ENCODE data around the gene CHID1. TPM values are rescaled to one million over a fixed set of nuclear protein-coding genes. Genes with fewer than 3 reads are reported as not detected.

CHID1 gene
- total and polyA plus RNA-seq, 7 experiments from 2014 or later: 30.8 to 61.0 (median 55.3) TPM

- DNase-seq: no peak
- Histone ChIP-seq H3K27me3 (ENCODE audit: control insufficient read depth in 2 of 2, insufficient read depth in 2 of 2, low read length in 2 of 2) (peaks cover 0 to 4% of the 10 kb centered on the region in 2 donors), H3K4me1 (ENCODE audit: control insufficient read depth in 2 of 2, insufficient read depth in 2 of 2, low read length in 2 of 2) (peaks cover 6 to 25% of the 10 kb centered on the region in 2 donors), H3K27ac (ENCODE audit: low read depth, low read length) (no peak overlapping the region), H3K9me3 (ENCODE audit: control insufficient read depth in 2 of 3, low read length in 3 of 3) (no peaks in the 10 kb centered on the region), H3K4me3 (ENCODE audit: low read length) (no peak overlapping the region), H3K36me3 (ENCODE audit: control insufficient read depth in 2 of 3, insufficient read depth in 3 of 3, low read length in 3 of 3) (peaks cover 0 to 27% (median 0%) of the 10 kb centered on the region in 3 experiments)
- peaks cover 4 to 30% (median 9%) of the 10 kb centered on the region in 5 donors for H3K27me3 Mint-ChIP-seq
- H3K9me3 Mint-ChIP-seq: no peaks in the 10 kb centered on the region
- peak overlapping the region in 2 of 9 donors; percentile 23 to 56 for H3K27ac Mint-ChIP-seq
- ChIA-PET CTCF (interaction anchor here (0.7 kb wide), 1 partner anchor 519 kb away, joined by 3 read pairs; no protein-coding TSS in a partner anchor), POLR2A (interaction anchor here (0.5 to 2.1 kb wide), 5 partner anchors 8 to 153 kb away, joined by 3 to 11 read pairs (median 5); partner anchors contain the start of genes PNPLA2, POLR2L, RPLP2 and TSPAN4)
- ATAC-seq: no peak
- H3K36me3 Mint-ChIP-seq: peaks cover 0 to 4% (median 0%) of the 10 kb centered on the region in 5 donors
- intact Hi-C loops (cut with micrococcal nuclease): no loop called here
- peak overlapping the region in 9 of 10 donors; percentile 47 to 69 (median 58) for H3K4me3 Mint-ChIP-seq
- H3K4me1 Mint-ChIP-seq: peaks cover 5 to 20% (median 17%) of the 10 kb centered on the region in 7 donors
Measured at GRCh38 chr11:834371-835316, 76.0 kb downstream of the CHID1 start.

GRCh38 chr11:833849-834311 lies 76.7 kb downstream of the CHID1 start:
- Histone ChIP-seq H3K4me3 (ENCODE audit: low read length) (no peak overlapping the region), H3K27ac (ENCODE audit: low read depth, low read length) (no peak overlapping the region), H3K27me3 (ENCODE audit: control insufficient read depth in 2 of 2, insufficient read depth in 2 of 2, low read length in 2 of 2) (peaks cover 0 to 6% of the 10 kb centered on the region in 2 donors), H3K9me3 (ENCODE audit: control insufficient read depth in 2 of 3, low read length in 3 of 3) (no peaks in the 10 kb centered on the region), H3K36me3 (ENCODE audit: control insufficient read depth in 2 of 3, insufficient read depth in 3 of 3, low read length in 3 of 3) (peaks cover 0 to 19% (median 0%) of the 10 kb centered on the region in 3 experiments), H3K4me1 (ENCODE audit: control insufficient read depth in 2 of 2, insufficient read depth in 2 of 2, low read length in 2 of 2) (peaks cover 10 to 33% of the 10 kb centered on the region in 2 donors)
- intact Hi-C loops (cut with micrococcal nuclease): no loop called here
- CTCF ChIA-PET: no interaction called here
- H3K27me3 Mint-ChIP-seq: peaks cover 9 to 37% (median 12%) of the 10 kb centered on the region in 5 donors
- H3K27ac Mint-ChIP-seq: peak overlapping the region in 2 of 9 donors; percentile 15 to 23
- no peaks in the 10 kb centered on the region for H3K9me3 Mint-ChIP-seq
- no peak for ATAC-seq
- DNase-seq: no peak
- peaks cover 5 to 27% (median 23%) of the 10 kb centered on the region in 7 donors for H3K4me1 Mint-ChIP-seq
- peaks cover 0 to 4% (median 0%) of the 10 kb centered on the region in 5 donors for H3K36me3 Mint-ChIP-seq
- H3K4me3 Mint-ChIP-seq: peak overlapping the region; percentile 47 to 69 (median 57)
- POLR2A ChIA-PET: interaction anchor here (0.8 to 7.8 kb wide), 4 partner anchors 9 to 25 kb away, joined by 3 to 79 read pairs (median 8); partner anchors contain the start of genes PNPLA2, POLR2L, RPLP2 and TSPAN4

DNA sequence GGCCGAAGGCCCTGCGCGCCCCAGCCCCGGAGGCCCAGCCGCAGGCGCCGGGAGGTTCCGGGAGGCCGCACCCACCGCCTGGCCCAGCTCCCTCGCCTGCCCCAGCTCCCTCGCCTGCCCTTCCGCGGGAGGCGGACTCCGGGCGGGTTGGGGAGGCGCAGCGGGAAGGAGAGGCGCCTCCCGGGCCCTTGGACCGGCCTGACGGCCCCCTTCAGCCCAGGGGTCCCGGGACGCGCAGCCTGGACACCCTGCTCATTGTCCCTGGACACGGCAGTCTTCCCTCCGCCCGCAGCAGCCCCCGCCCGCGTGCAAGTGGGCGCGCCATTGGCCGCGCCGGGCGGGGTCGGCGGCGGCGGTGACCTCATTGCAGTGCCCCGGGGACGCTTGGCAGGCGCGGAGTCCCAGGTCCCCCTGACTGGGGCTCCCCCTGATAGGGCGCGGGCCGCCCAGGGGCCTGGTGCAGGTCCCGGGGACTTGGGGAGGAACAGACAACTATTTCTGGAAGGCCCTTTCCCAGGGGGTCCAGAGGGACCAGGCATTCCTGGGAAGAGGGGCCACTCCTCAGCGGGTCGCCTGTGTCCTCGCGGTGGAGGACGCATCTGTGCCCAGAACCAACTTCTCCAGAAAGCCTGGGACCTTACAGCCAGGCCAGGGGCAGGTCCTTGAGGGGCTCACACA lies 77.4 kb downstream of the CHID1 start:
- ChIA-PET POLR2A (interaction anchor here (0.8 to 7.8 kb wide), 3 partner anchors 8 to 14 kb away, joined by 3 to 79 read pairs (median 11); partner anchors contain the start of genes PNPLA2, POLR2L and TSPAN4), CTCF (no interaction called here)
- DNase-seq (peak in 1 of 9 donors; percentile 63), ATAC-seq (peak; percentile 39)
- peak overlapping the region; percentile 27 for H3K4me3 ChIP-seq (ENCODE audit: low read length)
- H3K4me1 Mint-ChIP-seq: peaks cover 5 to 26% (median 23%) of the 10 kb centered on the region in 7 donors
- H3K27ac ChIP-seq (ENCODE audit: low read depth, low read length): peak overlapping the region; percentile 35
- peaks cover 0 to 13% (median 0%) of the 10 kb centered on the region in 3 experiments for H3K36me3 ChIP-seq (ENCODE audit: control insufficient read depth in 2 of 3, insufficient read depth in 3 of 3, low read length in 3 of 3)
- H3K4me3 Mint-ChIP-seq: peak overlapping the region in 7 of 10 donors; percentile 47 to 69 (median 58)
- intact Hi-C loops (cut with micrococcal nuclease): no loop called here
- H3K4me1 ChIP-seq (ENCODE audit: control insufficient read depth in 2 of 2, insufficient read depth in 2 of 2, low read length in 2 of 2): peaks cover 10 to 35% of the 10 kb centered on the region in 2 donors
- no peaks in the 10 kb centered on the region for H3K36me3 Mint-ChIP-seq
- no peak overlapping the region for H3K27ac Mint-ChIP-seq
- H3K9me3 ChIP-seq (ENCODE audit: control insufficient read depth in 2 of 3, low read length in 3 of 3): no peaks in the 10 kb centered on the region
- peaks cover 0 to 6% of the 10 kb centered on the region in 2 donors for H3K27me3 ChIP-seq (ENCODE audit: control insufficient read depth in 2 of 2, insufficient read depth in 2 of 2, low read length in 2 of 2)
- peaks cover 9 to 44% (median 14%) of the 10 kb centered on the region in 5 donors for H3K27me3 Mint-ChIP-seq
- H3K9me3 Mint-ChIP-seq: peaks cover 0 to under 1% (median 0%) of the 10 kb centered on the region in 11 donors

DNA sequence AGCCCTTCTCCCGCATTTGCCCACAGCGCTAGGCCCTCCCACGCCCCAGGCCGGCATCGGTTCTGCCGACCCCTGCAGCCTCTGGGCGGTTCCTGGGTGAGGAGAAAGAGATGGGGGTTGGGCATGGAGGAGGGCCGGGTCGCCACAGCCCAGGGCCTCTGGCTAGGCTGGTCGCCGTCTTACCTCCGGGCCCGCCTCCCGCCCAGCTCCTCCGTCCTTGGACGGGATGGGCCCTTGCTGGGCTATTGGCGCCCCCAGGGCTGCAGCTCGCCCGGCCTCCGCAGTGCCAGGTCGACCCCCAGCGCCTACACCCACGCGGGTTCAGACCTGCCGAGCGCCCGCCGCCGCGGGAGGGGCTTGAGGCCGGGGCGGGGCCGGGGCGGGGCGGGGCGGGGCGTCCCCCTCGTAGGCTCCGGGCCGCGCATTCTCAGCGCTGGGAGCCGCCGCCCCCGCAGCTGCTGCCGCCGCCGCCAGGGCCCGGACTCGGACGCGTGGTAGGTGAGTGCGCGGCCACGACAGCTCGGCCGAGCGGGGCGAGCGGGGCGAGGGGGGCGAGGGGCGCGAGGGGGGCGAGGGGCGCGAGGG lies 78.0 kb downstream of the CHID1 start, which contains the start of gene CD151:
CD151 (plus strand) TSS at position 424 of the 585 bp plus-strand sequence. CDS start 3,118 bp downstream, outside the sequence.
- Mint-ChIP-seq H3K9me3 (peaks cover 0 to 1% (median 0%) of the 10 kb centered on the region in 11 donors), H3K4me3 (peak within 1 kb of the TSS in 9 of 10 donors; percentile 52 to 83 (median 67)), H3K27ac (peak within 1 kb of the TSS in 1 of 9 donors; percentile 23), H3K27me3 (peaks cover 12 to 50% (median 20%) of the 10 kb centered on the region in 5 donors), H3K4me1 (peaks cover 5 to 31% (median 28%) of the 10 kb centered on the region in 7 donors), H3K36me3 (peaks cover 0 to 1% (median 0%) of the 10 kb centered on the region in 5 donors)
- Histone ChIP-seq H3K27me3 (ENCODE audit: control insufficient read depth in 2 of 2, insufficient read depth in 2 of 2, low read length in 2 of 2) (peaks cover 0 to 8% of the 10 kb centered on the region in 2 donors), H3K36me3 (ENCODE audit: control insufficient read depth in 2 of 3, insufficient read depth in 3 of 3, low read length in 3 of 3) (peaks cover 0 to 8% (median 0%) of the 10 kb centered on the region in 3 experiments), H3K4me1 (ENCODE audit: control insufficient read depth in 2 of 2, insufficient read depth in 2 of 2, low read length in 2 of 2) (peaks cover 10 to 37% of the 10 kb centered on the region in 2 donors), H3K27ac (ENCODE audit: low read depth, low read length) (peak within 1 kb of the TSS; percentile 35), H3K9me3 (ENCODE audit: control insufficient read depth in 2 of 3, low read length in 3 of 3) (no peaks in the 10 kb centered on the region), H3K4me3 (ENCODE audit: low read length) (peak within 1 kb of the TSS; percentile 27)
- CTCF ChIA-PET: no interaction called here
- intact Hi-C loops (cut with micrococcal nuclease): loop anchor here in 1 of 2 donors (1.0 kb wide), 1 partner anchor 10 kb away; the partner anchor contains the start of genes POLR2L and TSPAN4
- peak; percentile 69 for ATAC-seq
- POLR2A ChIA-PET: interaction anchor here (2.1 to 7.8 kb wide), 2 partner anchors 10 to 14 kb away, joined by 11 to 79 read pairs; partner anchors contain the start of genes PNPLA2, POLR2L and TSPAN4
- peak in 1 of 9 donors; percentile 68 for DNase-seq

DNA sequence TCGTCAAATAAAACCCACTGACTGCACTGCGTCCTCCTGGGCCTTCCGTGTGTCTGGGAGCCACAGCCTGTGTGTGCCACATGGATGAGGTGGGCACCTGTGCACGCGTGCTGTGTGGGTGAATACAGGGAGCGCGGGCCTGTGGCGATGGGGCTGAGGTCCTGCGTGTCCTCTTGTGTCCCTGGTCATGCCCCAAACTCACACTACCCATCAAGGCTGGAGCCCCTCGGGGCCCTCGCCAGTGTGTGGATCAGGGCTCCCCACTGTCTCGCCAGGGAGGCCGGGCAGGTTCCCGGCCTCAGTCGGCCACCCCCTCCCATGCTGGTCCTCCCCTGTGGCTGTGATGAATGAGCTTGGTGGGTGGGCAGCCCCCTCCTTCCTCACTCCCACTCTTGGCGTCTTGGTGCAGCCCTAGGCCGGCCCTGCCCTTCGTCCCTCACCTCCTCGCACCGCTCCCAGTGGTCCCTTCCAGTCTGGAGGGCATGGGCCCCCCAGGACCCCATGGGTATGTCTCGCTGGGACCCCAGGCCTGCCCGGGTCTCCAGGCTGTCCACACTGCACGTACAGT lies 78.6 kb downstream of the CHID1 start:
- Mint-ChIP-seq H3K4me3 (peak overlapping the region in 9 of 10 donors; percentile 15 to 83 (median 54)), H3K9me3 (peaks cover 0 to 1% (median 0%) of the 10 kb centered on the region in 11 donors), H3K27ac (no peak overlapping the region), H3K36me3 (peaks cover 0 to 3% (median 0%) of the 10 kb centered on the region in 5 donors), H3K27me3 (peaks cover 14 to 53% (median 21%) of the 10 kb centered on the region in 5 donors), H3K4me1 (peaks cover 5 to 33% (median 31%) of the 10 kb centered on the region in 7 donors)
- Histone ChIP-seq H3K27me3 (ENCODE audit: control insufficient read depth in 2 of 2, insufficient read depth in 2 of 2, low read length in 2 of 2) (peaks cover 0 to 11% of the 10 kb centered on the region in 2 donors), H3K4me1 (ENCODE audit: control insufficient read depth in 2 of 2, insufficient read depth in 2 of 2, low read length in 2 of 2) (peaks cover 10 to 41% of the 10 kb centered on the region in 2 donors), H3K36me3 (ENCODE audit: control insufficient read depth in 2 of 3, insufficient read depth in 3 of 3, low read length in 3 of 3) (peaks cover 0 to 3% (median 0%) of the 10 kb centered on the region in 3 experiments), H3K4me3 (ENCODE audit: low read length) (no peak overlapping the region), H3K27ac (ENCODE audit: low read depth, low read length) (no peak overlapping the region), H3K9me3 (ENCODE audit: control insufficient read depth in 2 of 3, low read length in 3 of 3) (no peaks in the 10 kb centered on the region)
- intact Hi-C loops (cut with micrococcal nuclease): loop anchor here in 1 of 2 donors (1.0 kb wide), 1 partner anchor 10 kb away; the partner anchor contains the start of genes POLR2L and TSPAN4
- ATAC-seq: no peak
- ChIA-PET POLR2A (interaction anchor here (0.8 to 7.8 kb wide), 3 partner anchors 11 to 27 kb away, joined by 3 to 79 read pairs (median 32); partner anchors contain the start of genes PIDD1, PNPLA2, POLR2L and TSPAN4), CTCF (interaction anchor here (1.1 kb wide), 1 partner anchor 13 kb away, joined by 3 read pairs; the partner anchor contains the start of gene PNPLA2)
- DNase-seq: no peak

Data from naive thymus-derived CD4-positive, alpha-beta T cell (primary cell).